MG63 (cell line): ENCODE results near the gene CLIC4. TPM values are rescaled to one million over a fixed set of nuclear protein-coding genes. Genes with fewer than 3 reads are reported as not detected.
A peak's percentile ranks its signal among the peaks of the same experiment; 100 is the strongest.
"Not testable (repeated sequence)": the region's sequence is repeated elsewhere in the genome, so short reads cannot be mapped to it uniquely, and the experiment has no call there.

ENCODE experiments used
- DNase-seq: peaks from one replicate; pipeline ENCODE4 v3.0.0-alpha.2; 2020
- H3K27me3 ChIP-seq: fragments of 250-450 bp; sonication (Bioruptor Pico); 2 replicates; pipeline ENCODE4 v1.5.1; 2020; ENCODE audit warnings: mild to moderate bottlenecking, moderate library complexity
- H3K36me3 ChIP-seq: fragments of 250-450 bp; sonication (Bioruptor Pico); 2 replicates; pipeline ENCODE4 v1.5.1; 2020; ENCODE audit warnings: mild to moderate bottlenecking, moderate library complexity
- H3K4me3 ChIP-seq: fragments of 250-450 bp; sonication (Bioruptor Pico); 2 replicates; pipeline ENCODE4 v1.5.1; 2020; ENCODE audit warnings: mild to moderate bottlenecking, moderate library complexity
- H3K9me3 ChIP-seq: fragments of 250-450 bp; sonication (Bioruptor Pico); 2 replicates; pipeline ENCODE4 v1.5.1; 2020; ENCODE audit warnings: mild to moderate bottlenecking, moderate library complexity
- total RNA-seq: library from RNA; depleted of rRNA; stranded (reverse); fragments of >200 nt; shearing (Covaris generic); gene quantifications from 2 replicates; pipeline ENCODE4 v1.2.3, GENCODE V29; 2014; ENCODE audit warnings: low replicate concordance

The CLIC4 gene
- total RNA-seq, 1 experiment from 2014 or later, result 348 TPM

- no peak for DNase-seq
- H3K9me3 ChIP-seq, result no peaks in the 10 kb centered on the region
- no peak overlapping the region for H3K4me3 ChIP-seq
- no peaks in the 10 kb centered on the region for H3K27me3 ChIP-seq
- H3K36me3 ChIP-seq, result peaks cover 6% of the 10 kb centered on the region
These were observed 31.5 kb upstream of the CLIC4 start for GRCh38 chr1:24713736-24714135.

- H3K4me3 ChIP-seq, result no peak overlapping the region
- peak; percentile 99 for DNase-seq
- H3K36me3 ChIP-seq, result peaks cover 4% of the 10 kb centered on the region
- H3K9me3 ChIP-seq, result no peaks in the 10 kb centered on the region
- H3K27me3 ChIP-seq, result no peaks in the 10 kb centered on the region
These were observed 30.3 kb upstream of the CLIC4 start for GRCh38 chr1:24714859-24715520.

GRCh38 chr1:24715658-24716057, 29.6 kb upstream of the CLIC4 start:
- H3K9me3 ChIP-seq, result no peaks in the 10 kb centered on the region
- H3K27me3 ChIP-seq, result no peaks in the 10 kb centered on the region
- no peak overlapping the region for H3K4me3 ChIP-seq
- DNase-seq, result no peak
- peaks cover 4% of the 10 kb centered on the region for H3K36me3 ChIP-seq

GRCh38 chr1:24717887-24718650, 27.2 kb upstream of the CLIC4 start:
- no peak overlapping the region for H3K4me3 ChIP-seq
- peaks cover 8% of the 10 kb centered on the region for H3K36me3 ChIP-seq
- peaks cover 5% of the 10 kb centered on the region for H3K9me3 ChIP-seq
- no peaks in the 10 kb centered on the region for H3K27me3 ChIP-seq
- peak; percentile 75 for DNase-seq

- peak; percentile 99 for DNase-seq
- H3K4me3 ChIP-seq, result no peak overlapping the region
These were observed 25.1 kb upstream of the CLIC4 start for GRCh38 chr1:24720152-24720551.

GRCh38 chr1:24721533-24721932, 23.7 kb upstream of the CLIC4 start:
- peaks cover 5% of the 10 kb centered on the region for H3K9me3 ChIP-seq
- H3K4me3 ChIP-seq, result no peak overlapping the region
- peaks cover 4% of the 10 kb centered on the region; the same call in 1 of the 2 replicates for H3K36me3 ChIP-seq
- H3K27me3 ChIP-seq, result no peaks in the 10 kb centered on the region
- no peak for DNase-seq

More at GRCh38 chr1:24720152-24720551, 25.1 kb upstream of the CLIC4 start:
- Histone ChIP-seq H3K36me3 (peaks cover 4% of the 10 kb centered on the region; the same call in 1 of the 2 replicates), H3K9me3 (peaks cover 5% of the 10 kb centered on the region), H3K27me3 (no peaks in the 10 kb centered on the region)

GRCh38 chr1:24722073-24723035, 22.9 kb upstream of the CLIC4 start:
- not testable (repeated sequence) for H3K9me3 ChIP-seq, H3K36me3 ChIP-seq, H3K27me3 ChIP-seq
- peak overlapping the region; percentile 36 for H3K4me3 ChIP-seq
- DNase-seq, result peak; percentile 48

- Histone ChIP-seq H3K4me3 (peak overlapping the region; percentile 53), H3K27me3 (no peaks in the 10 kb centered on the region), H3K36me3 (peaks cover 4% of the 10 kb centered on the region; the same call in 1 of the 2 replicates), H3K9me3 (peaks cover 5% of the 10 kb centered on the region)
- DNase-seq, result peak; percentile 90
These were observed 20.7 kb upstream of the CLIC4 start for GRCh38 chr1:24724345-24725208.

GRCh38 chr1:24725209-24725651, 20.0 kb upstream of the CLIC4 start:
- no peak for DNase-seq
- Histone ChIP-seq H3K9me3 (peaks cover 5% of the 10 kb centered on the region), H3K27me3 (no peaks in the 10 kb centered on the region), H3K4me3 (no peak overlapping the region; the same call in 1 of the 2 replicates), H3K36me3 (peaks cover 4% of the 10 kb centered on the region; the same call in 1 of the 2 replicates)

- Histone ChIP-seq H3K27me3 (no peaks in the 10 kb centered on the region), H3K36me3 (peaks cover 2% of the 10 kb centered on the region; the same call in 1 of the 2 replicates), H3K4me3 (no peak overlapping the region), H3K9me3 (peaks cover 4% of the 10 kb centered on the region)
- DNase-seq, result no peak
These were observed 18.5 kb upstream of the CLIC4 start for GRCh38 chr1:24726741-24727140.

GRCh38 chr1:24727501-24728216, 17.6 kb upstream of the CLIC4 start:
- Histone ChIP-seq H3K4me3 (no peak overlapping the region), H3K36me3 (no peaks in the 10 kb centered on the region), H3K27me3 (no peaks in the 10 kb centered on the region), H3K9me3 (no peaks in the 10 kb centered on the region)
- peak; percentile 88 for DNase-seq

GRCh38 chr1:24728982-24729381, 16.3 kb upstream of the CLIC4 start:
- no peaks in the 10 kb centered on the region for H3K9me3 ChIP-seq
- no peaks in the 10 kb centered on the region for H3K27me3 ChIP-seq
- H3K4me3 ChIP-seq, result no peak overlapping the region
- DNase-seq, result no peak
- no peaks in the 10 kb centered on the region for H3K36me3 ChIP-seq

GRCh38 chr1:24732186-24732885, 12.9 kb upstream of the CLIC4 start:
- no peak for DNase-seq
- no peak overlapping the region for H3K4me3 ChIP-seq
- no peaks in the 10 kb centered on the region for H3K9me3 ChIP-seq
- H3K27me3 ChIP-seq, result no peaks in the 10 kb centered on the region
- H3K36me3 ChIP-seq, result no peaks in the 10 kb centered on the region

- H3K9me3 ChIP-seq, H3K36me3 ChIP-seq, DNase-seq, H3K27me3 ChIP-seq, H3K4me3 ChIP-seq: not testable (repeated sequence)
These were observed 11.9 kb upstream of the CLIC4 start for GRCh38 chr1:24733342-24733741.

- Histone ChIP-seq H3K27me3 (no peaks in the 10 kb centered on the region), H3K36me3 (no peaks in the 10 kb centered on the region), H3K4me3 (no peak overlapping the region), H3K9me3 (no peaks in the 10 kb centered on the region)
- no peak for DNase-seq
These were observed 10.1 kb upstream of the CLIC4 start for GRCh38 chr1:24735156-24735508.
